Naive thymus-derived CD4-positive, alpha-beta T cell (primary cell): ENCODE data around the gene NTHL1. TPM values are rescaled to one million over a fixed set of nuclear protein-coding genes. Genes with fewer than 3 reads are reported as not detected.

Experiments used
- ATAC-seq: fragments of 150-1000 bp; cut with Tn5 transposase; 2 replicates; pipeline ENCODE4 v1.10.0; 2021; ENCODE audit warnings: mild to moderate bottlenecking, moderate library complexity
- CTCF ChIA-PET: fragments of 350-600 bp; sonication (Branson Sonifier 250); formaldehyde crosslinking; loops from one replicate; lab custom pipeline; 2021; ENCODE audit warnings: antibody characterized with exemption; lab: Charles Lee
- POLR2A ChIA-PET: fragments of 350-600 bp; sonication (Branson Sonifier 250); formaldehyde crosslinking; loops from one replicate; lab custom pipeline; 2021; ENCODE audit warnings: antibody characterized with exemption, inconsistent platforms; lab: Charles Lee
- DNase-seq, 9 donors: peaks; one replicate each; pipeline versions ENCODE4 v3.0.0 to v3.0.0-alpha.2; 2020 to 2022; ENCODE audit warnings: mixed read lengths in 1 of 9
- H3K27ac ChIP-seq: one replicate; pipeline ENCODE4 v1.7.0; 2013; ENCODE audit warnings: mild to moderate bottlenecking, low read depth, low read length, moderate library complexity
- H3K27me3 ChIP-seq, 2 donors: one replicate each; pipeline ENCODE4 v1.7.0; 2013; ENCODE audit warnings: low read length in 2 of 2, mild to moderate bottlenecking in 2 of 2, moderate library complexity in 2 of 2; ENCODE audit not compliant: control insufficient read depth in 2 of 2, insufficient read depth in 2 of 2
- H3K36me3 ChIP-seq, 3 experiments: 1 replicate in 2 of 3; 2 replicates in 1 of 3; pipeline ENCODE4 v1.7.0; 2013; ENCODE audit warnings: low read length in 3 of 3, mild to moderate bottlenecking in 3 of 3, moderate library complexity in 1 of 3; ENCODE audit not compliant: insufficient read depth in 3 of 3, control insufficient read depth in 2 of 3
- H3K4me1 ChIP-seq, 2 donors: one replicate each; pipeline ENCODE4 v1.7.0; 2013; ENCODE audit warnings: low read length in 2 of 2, mild to moderate bottlenecking in 2 of 2, moderate library complexity in 1 of 2; ENCODE audit not compliant: control insufficient read depth in 2 of 2, insufficient read depth in 2 of 2
- H3K4me3 ChIP-seq: 2 replicates; pipeline ENCODE4 v1.7.0; 2013; ENCODE audit warnings: mild to moderate bottlenecking, low read length
- H3K9me3 ChIP-seq, 3 experiments: 1 replicate in 2 of 3; 2 replicates in 1 of 3; pipeline ENCODE4 v1.7.0; 2013; ENCODE audit warnings: low read length in 3 of 3; ENCODE audit not compliant: control insufficient read depth in 2 of 3
- H3K27ac Mint-ChIP-seq, 9 donors: one replicate each; pipeline ENCODE4 v1.8.0; 2020 to 2022; ENCODE audit warnings: mixed read lengths in 9 of 9, mild to moderate bottlenecking in 8 of 9, moderate library complexity in 5 of 9, inconsistent platforms in 2 of 9
- H3K27me3 Mint-ChIP-seq, 5 donors: one replicate each; pipeline ENCODE4 v1.8.0; 2021 to 2022; ENCODE audit warnings: mixed read lengths in 5 of 5, mild to moderate bottlenecking in 1 of 5
- H3K36me3 Mint-ChIP-seq, 5 donors: one replicate each; pipeline ENCODE4 v1.8.0; 2020 to 2022; ENCODE audit warnings: mixed read lengths in 5 of 5, mild to moderate bottlenecking in 3 of 5, inconsistent platforms in 1 of 5
- H3K4me1 Mint-ChIP-seq, 7 donors: one replicate each; pipeline ENCODE4 v1.8.0; 2020 to 2022; ENCODE audit warnings: mixed read lengths in 7 of 7, mild to moderate bottlenecking in 3 of 7, inconsistent platforms in 1 of 7
- H3K4me3 Mint-ChIP-seq, 10 donors: one replicate each; pipeline ENCODE4 v1.8.0; 2020 to 2022; ENCODE audit warnings: mild to moderate bottlenecking in 10 of 10, mixed read lengths in 10 of 10, moderate library complexity in 6 of 10, inconsistent platforms in 2 of 10
- H3K9me3 Mint-ChIP-seq, 11 donors: one replicate each; pipeline ENCODE4 v1.8.0; 2020 to 2022; ENCODE audit warnings: mixed read lengths in 11 of 11, mild to moderate bottlenecking in 4 of 11, inconsistent platforms in 1 of 11, moderate library complexity in 1 of 11
- intact Hi-C, 2 donors: fragments of 100-400 bp; cut with micrococcal nuclease; formaldehyde crosslinking; loops; one replicate each; pipeline ENCODE4 v1.15.1; 2023
- polyA plus RNA-seq, 2 donors: library from polyadenylated mRNA; unstranded; fragments of 300-500 nt; fragmentation: Illumina TruSeq; gene quantifications; one replicate each; pipeline ENCODE4 v1.2.3, GENCODE V29; 2021
- total RNA-seq, 6 experiments: library from RNA in 5 of 6; stranded (reverse) in 5 of 6; gene quantifications; 1 replicate in 5 of 6; 2 replicates in 1 of 6; pipeline ENCODE4 v1.2.3 and lab custom pipeline; 2021 to 2026

Gene NTHL1
- total and polyA plus RNA-seq, 7 experiments from 2014 or later = 4.4 to 27.0 (median 9.4) TPM

GRCh38 chr16:2022723-2023091, 24.9 kb downstream of the NTHL1 start:
- H3K27ac Mint-ChIP-seq = peak overlapping the region in 6 of 9 donors; percentile 13 to 83 (median 66)
- DNase-seq = peak in 2 of 9 donors; percentile 30 to 45
- H3K4me1 ChIP-seq = peaks cover 14 to 20% of the 10 kb centered on the region in 2 donors
- ChIA-PET POLR2A (interaction anchor here (0.6 to 4.3 kb wide), 4 partner anchors 52 to 132 kb away, joined by 3 to 32 read pairs (median 7); partner anchors contain the start of genes PKD1 and TRAF7), CTCF (interaction anchor here (1.0 to 5.0 kb wide), 5 partner anchors 25 to 132 kb away, joined by 5 to 42 read pairs (median 6); partner anchors contain the start of genes NTHL1 and TSC2)
- peaks cover 0 to 8% of the 10 kb centered on the region in 2 donors for H3K27me3 ChIP-seq
- H3K4me1 Mint-ChIP-seq = peaks cover 13 to 26% (median 22%) of the 10 kb centered on the region in 7 donors
- ATAC-seq = peak; percentile 9
- intact Hi-C loops = loop anchor here (1.0 kb wide), 10 partner anchors 13 to 479 kb away; partner anchors contain the start of genes NTHL1 (in 2 of the 2), TSC2 (in 2 of the 2), ECI1 (in 1 of the 2) and MLST8 (in 1 of the 2)
- H3K9me3 Mint-ChIP-seq = peaks cover 0 to 5% (median 0%) of the 10 kb centered on the region in 11 donors
- H3K36me3 ChIP-seq = no peaks in the 10 kb centered on the region
- H3K4me3 ChIP-seq = no peak overlapping the region
- no peaks in the 10 kb centered on the region for H3K36me3 Mint-ChIP-seq
- H3K9me3 ChIP-seq = no peaks in the 10 kb centered on the region
- peaks cover 7 to 54% (median 15%) of the 10 kb centered on the region in 5 donors for H3K27me3 Mint-ChIP-seq
- H3K4me3 Mint-ChIP-seq = peak overlapping the region in 9 of 10 donors; percentile 50 to 83 (median 75)
- no peak overlapping the region for H3K27ac ChIP-seq

- Mint-ChIP-seq H3K27ac (no peak overlapping the region), H3K36me3 (no peaks in the 10 kb centered on the region), H3K4me1 (peaks cover 11 to 17% (median 13%) of the 10 kb centered on the region in 7 donors), H3K27me3 (peaks cover 7 to 42% (median 15%) of the 10 kb centered on the region in 5 donors), H3K4me3 (peak overlapping the region in 2 of 10 donors; percentile 17 to 46), H3K9me3 (peaks cover 0 to 5% (median 0%) of the 10 kb centered on the region in 11 donors)
- ChIA-PET POLR2A (interaction anchor here (1.0 to 1.5 kb wide), 2 partner anchors 120 to 135 kb away, joined by 3 read pairs; partner anchors contain the start of gene TRAF7), CTCF (interaction anchor here (5.0 kb wide), 1 partner anchor 121 kb away, joined by 42 read pairs; no protein-coding TSS in a partner anchor)
- Histone ChIP-seq H3K36me3 (no peaks in the 10 kb centered on the region), H3K27me3 (peaks cover 0 to 8% of the 10 kb centered on the region in 2 donors), H3K4me1 (peaks cover 11 to 15% of the 10 kb centered on the region in 2 donors), H3K27ac (no peak overlapping the region), H3K4me3 (no peak overlapping the region), H3K9me3 (no peaks in the 10 kb centered on the region)
- intact Hi-C loops = no loop called here
- DNase-seq (no peak), ATAC-seq (no peak)
Observed at GRCh38 chr16:2019921-2020831, 27.5 kb downstream of the NTHL1 start.

GRCh38 chr16:2019518-2019920, 28.1 kb downstream of the NTHL1 start, which contains the start of gene NPW:
Gene NPW, plus strand, starts transcription at chr16:2019785.
- ChIA-PET POLR2A (interaction anchor here (1.2 to 1.5 kb wide), 2 partner anchors 121 to 135 kb away, joined by 3 to 7 read pairs; no protein-coding TSS in a partner anchor), CTCF (interaction anchor here (5.0 kb wide), 1 partner anchor 122 kb away, joined by 42 read pairs; no protein-coding TSS in a partner anchor)
- Histone ChIP-seq H3K27me3 (peaks cover 0 to 8% of the 10 kb centered on the region in 2 donors), H3K4me1 (peaks cover 11 to 15% of the 10 kb centered on the region in 2 donors), H3K36me3 (no peaks in the 10 kb centered on the region), H3K4me3 (no peak within 1 kb of the TSS), H3K27ac (no peak within 1 kb of the TSS), H3K9me3 (no peaks in the 10 kb centered on the region)
- H3K27me3 Mint-ChIP-seq = peaks cover 7 to 40% (median 15%) of the 10 kb centered on the region in 5 donors
- DNase-seq (peak in 1 of 9 donors; percentile 45), ATAC-seq (no peak)
- peak within 1 kb of the TSS in 2 of 10 donors; percentile 17 to 46 for H3K4me3 Mint-ChIP-seq
- H3K4me1 Mint-ChIP-seq = peaks cover 11 to 17% (median 13%) of the 10 kb centered on the region in 7 donors
- no peak within 1 kb of the TSS for H3K27ac Mint-ChIP-seq
- no peaks in the 10 kb centered on the region for H3K36me3 Mint-ChIP-seq
- peaks cover 0 to 5% (median 0%) of the 10 kb centered on the region in 11 donors for H3K9me3 Mint-ChIP-seq
- intact Hi-C loops = no loop called here

GRCh38 chr16:2016407-2016922, 31.2 kb downstream of the NTHL1 start:
- ChIA-PET POLR2A (no interaction called here), CTCF (interaction anchor here (0.6 to 0.8 kb wide), 2 partner anchors 124 to 1885 kb away, joined by 3 read pairs; no protein-coding TSS in a partner anchor)
- no peaks in the 10 kb centered on the region for H3K36me3 ChIP-seq
- peaks cover 0 to 1% (median 0%) of the 10 kb centered on the region in 11 donors for H3K9me3 Mint-ChIP-seq
- H3K4me3 Mint-ChIP-seq = no peak overlapping the region
- peaks cover 6 to 23% (median 10%) of the 10 kb centered on the region in 5 donors for H3K27me3 Mint-ChIP-seq
- H3K4me1 Mint-ChIP-seq = peaks cover 0 to 3% (median 0%) of the 10 kb centered on the region in 7 donors
- H3K27ac ChIP-seq = no peak overlapping the region
- H3K36me3 Mint-ChIP-seq = no peaks in the 10 kb centered on the region
- H3K9me3 ChIP-seq = no peaks in the 10 kb centered on the region
- H3K27ac Mint-ChIP-seq = no peak overlapping the region
- peaks cover 0 to 4% of the 10 kb centered on the region in 2 donors for H3K27me3 ChIP-seq
- no peak for DNase-seq
- H3K4me1 ChIP-seq = no peaks in the 10 kb centered on the region
- ATAC-seq = no peak
- H3K4me3 ChIP-seq = no peak overlapping the region
- intact Hi-C loops = no loop called here

- DNase-seq (no peak), ATAC-seq (no peak)
- Histone ChIP-seq H3K4me1 (no peaks in the 10 kb centered on the region), H3K27me3 (peaks cover 0 to 3% of the 10 kb centered on the region in 2 donors), H3K4me3 (no peak overlapping the region), H3K36me3 (no peaks in the 10 kb centered on the region), H3K27ac (no peak overlapping the region), H3K9me3 (no peaks in the 10 kb centered on the region)
- no peaks in the 10 kb centered on the region for H3K36me3 Mint-ChIP-seq
- H3K27ac Mint-ChIP-seq = no peak overlapping the region
- H3K9me3 Mint-ChIP-seq = peaks cover 0 to 1% (median 0%) of the 10 kb centered on the region in 11 donors
- ChIA-PET CTCF (interaction anchor here (1.0 kb wide), 1 partner anchor 125 kb away, joined by 3 read pairs; no protein-coding TSS in a partner anchor), POLR2A (no interaction called here)
- peaks cover 4 to 19% (median 10%) of the 10 kb centered on the region in 5 donors for H3K27me3 Mint-ChIP-seq
- H3K4me3 Mint-ChIP-seq = no peak overlapping the region
- intact Hi-C loops = no loop called here
- H3K4me1 Mint-ChIP-seq = peaks cover 0 to 3% (median 0%) of the 10 kb centered on the region in 7 donors
Observed at GRCh38 chr16:2015947-2016208, 31.8 kb downstream of the NTHL1 start.
